HCT116 (cell line): ENCODE results near the gene LCOR. TPM values are rescaled to one million over a fixed set of nuclear protein-coding genes. Genes with fewer than 3 reads are reported as not detected.

Experiments
- ATAC-seq: fragments of 200-7000 bp; cut with Tn5 transposase; 2 replicates; pipeline ENCODE4 v1.9.1; 2020; ENCODE audit warnings: mild to moderate bottlenecking, moderate library complexity
- BruUV-seq: library from RNA; stranded (reverse); fragments of 400-500 nt; replicated peaks from 2 replicates; lab custom pipeline; 2021; lab: Mats Ljungman, UMichigan
- CTCF ChIA-PET: fragments of 300-600 bp; sonication (Branson Sonifier 250); formaldehyde crosslinking; loops from one replicate; lab custom pipeline; 2021; ENCODE audit warnings: antibody characterized with exemption; lab: Charles Lee
- POLR2A ChIA-PET: fragments of 300-600, 350-600 bp; sonication (Branson Sonifier 250); formaldehyde crosslinking; loops from one replicate; lab custom pipeline; 2021; ENCODE audit warnings: antibody characterized with exemption; lab: Charles Lee
- RAD21 ChIA-PET, 2 experiments: fragments of 300-600 bp; sonication (Branson Sonifier 250); formaldehyde crosslinking; loops; one replicate each; lab custom pipeline; 2023; ENCODE audit warnings: low total read pairs in 2 of 2; ENCODE audit not compliant: uncharacterized antibody in 2 of 2, unreplicated experiment in 2 of 2, low non-redundant PET in 1 of 2; lab: Charles Lee
- DNase-seq: peaks from one replicate; pipeline ENCODE4 v3.0.0-alpha.2; 2010; ENCODE audit warnings: low read depth, low spot score
- H2AFZ ChIP-seq: fragments of 200-600 bp; shearing (Covaris generic), sonication (generic); 2 replicates; pipeline ENCODE4 v1.6.1; 2017; ENCODE audit warnings: low read depth, mixed run types, mixed read lengths, antibody characterized with exemption, low read length; ENCODE audit not compliant: poor library complexity, severe bottlenecking
- H3K27ac ChIP-seq: 2 replicates; pipeline ENCODE4 v1.5.1; 2012; ENCODE audit warnings: low read depth, low read length
- H3K27me3 ChIP-seq: fragments of 200-600 bp; sonication (generic); 2 replicates; pipeline ENCODE4 v1.6.1; 2016; ENCODE audit warnings: mixed run types, low read length, mixed read lengths; ENCODE audit not compliant: insufficient read depth
- H3K36me3 ChIP-seq, 2 experiments: fragments of 200-500 bp in 1 of 2; fragments of 200-600 bp in 1 of 2; sonication (Bioruptor generic) in 1 of 2; sonication (generic) in 1 of 2; 2 replicates each; pipeline versions ENCODE4 v1.5.1 to v1.6.1; 2014 to 2016; ENCODE audit warnings: low read length in 2 of 2, inconsistent platforms in 1 of 2, mixed read lengths in 1 of 2, mixed run types in 1 of 2; ENCODE audit not compliant: insufficient read depth in 2 of 2, control insufficient read depth in 1 of 2
- H3K4me1 ChIP-seq, 2 experiments: fragments of 200-600 bp in 1 of 2; sonication (generic) in 1 of 2; 2 replicates each; pipeline versions ENCODE4 v1.5.1 to v1.6.1; 2012 to 2017; ENCODE audit warnings: low read length in 2 of 2, inconsistent platforms in 1 of 2, mild to moderate bottlenecking in 1 of 2, mixed read lengths in 1 of 2, mixed run types in 1 of 2, moderate library complexity in 1 of 2; ENCODE audit not compliant: insufficient read depth in 2 of 2, control insufficient read depth in 1 of 2
- H3K4me2 ChIP-seq: fragments of 200-600 bp; sonication (generic); 2 replicates; pipeline ENCODE4 v1.6.1; 2017; ENCODE audit warnings: mixed run types, low read length, mixed read lengths
- H3K4me3 ChIP-seq, 2 experiments: fragments of 200-600 bp in 1 of 2; sonication (generic) in 1 of 2; replicated peaks in 1 of 2; 2 replicates each; pipeline ENCODE4 v1.5.1; 2011 to 2016; ENCODE audit warnings: low read length in 2 of 2, control low read depth in 1 of 2, low read depth in 1 of 2, mild to moderate bottlenecking in 1 of 2, mixed read lengths in 1 of 2, mixed run types in 1 of 2
- H3K79me2 ChIP-seq: fragments of 200-600 bp; sonication (generic); 2 replicates; pipeline ENCODE4 v1.6.1; 2017; ENCODE audit warnings: mild to moderate bottlenecking, mixed run types, low read length, moderate library complexity, mixed read lengths; ENCODE audit not compliant: insufficient read depth
- H3K9ac ChIP-seq: fragments of 200-600 bp; sonication (generic); 2 replicates; pipeline ENCODE4 v1.6.1; 2016; ENCODE audit warnings: low read length, mixed read lengths
- H3K9me2 ChIP-seq: fragments of 200-600 bp; sonication (generic), shearing (Covaris generic); 2 replicates; pipeline ENCODE4 v1.6.1; 2017; ENCODE audit warnings: mixed run types, mild to moderate bottlenecking, moderate library complexity; ENCODE audit not compliant: insufficient read depth
- H3K9me3 ChIP-seq, 2 experiments: fragments of 200-500 bp in 1 of 2; fragments of 200-600 bp in 1 of 2; sonication (Bioruptor generic) in 1 of 2; sonication (generic) in 1 of 2; 2 replicates each; pipeline ENCODE4 v1.6.1; 2014 to 2017; ENCODE audit warnings: low read length in 2 of 2, mixed read lengths in 2 of 2, inconsistent platforms in 1 of 2, low read depth in 1 of 2, mild to moderate bottlenecking in 1 of 2, mixed run types in 1 of 2, moderate library complexity in 1 of 2; ENCODE audit not compliant: control insufficient read depth in 1 of 2, insufficient read depth in 1 of 2
- H4K20me1 ChIP-seq: fragments of 200-600 bp; sonication (generic), shearing (Covaris generic); 2 replicates; pipeline ENCODE4 v1.6.1; 2017; ENCODE audit warnings: mixed run types, mild to moderate bottlenecking, moderate library complexity; ENCODE audit not compliant: insufficient read depth
- ATF3 ChIP-seq: IDR thresholded peaks from 2 replicates; pipeline ENCODE4 v1.6.1; 2012
- CEBPB ChIP-seq: IDR thresholded peaks from 2 replicates; pipeline ENCODE4 v1.6.1; 2012; ENCODE audit warnings: low read depth
- CTCF ChIP-seq, 3 experiments: fragments of 200-600 bp in 1 of 3; sonication (generic) in 1 of 3; IDR thresholded peaks in 2 of 3; conservative IDR thresholded peaks in 1 of 3; 2 replicates each; pipeline ENCODE4 v1.5.1; 2012 to 2017; ENCODE audit warnings: low read depth in 2 of 3, low read length in 2 of 3, antibody characterized with exemption in 1 of 3, borderline replicate concordance in 1 of 3, control low read depth in 1 of 3, mild to moderate bottlenecking in 1 of 3, mixed read lengths in 1 of 3, mixed run types in 1 of 3, moderate library complexity in 1 of 3; ENCODE audit not compliant: insufficient read depth in 1 of 3
- ELF1 ChIP-seq: IDR thresholded peaks from 2 replicates; pipeline ENCODE4 v1.6.1; 2012; ENCODE audit warnings: low read depth, borderline replicate concordance
- FOSL1 ChIP-seq: IDR thresholded peaks from 2 replicates; pipeline ENCODE4 v1.6.1; 2012; ENCODE audit warnings: low read depth
- RAD21 ChIP-seq: IDR thresholded peaks from 2 replicates; pipeline ENCODE4 v1.6.1; 2012; ENCODE audit warnings: low read depth, mild to moderate bottlenecking
- SRF ChIP-seq: IDR thresholded peaks from 2 replicates; pipeline ENCODE4 v1.6.1; 2012; ENCODE audit warnings: low read depth
- ZBTB33 ChIP-seq: IDR thresholded peaks from 2 replicates; pipeline ENCODE4 v1.6.1; 2011; ENCODE audit warnings: mild to moderate bottlenecking, low read length, moderate library complexity; ENCODE audit not compliant: insufficient replicate concordance; ENCODE audit errors: extremely low read depth
- intact Hi-C: fragments of 100-400 bp; cut with micrococcal nuclease; formaldehyde crosslinking; loops from 2 replicates; pipeline ENCODE4 v1.10.0; 2022
- total RNA-seq: library from RNA; stranded (reverse); gene quantifications from one replicate; pipeline ENCODE4 v1.2.1, GENCODE V29; 2021; ENCODE audit not compliant: unreplicated experiment

The LCOR gene
- total RNA-seq, 1 experiment from 2014 or later, result 59.9 TPM

GRCh38 chr10:97024168-97025073 lies 192.3 kb downstream of the LCOR start (continued):
- no peak for TF ChIP-seq ZBTB33
- TF ChIP-seq ATF3, result no peak

- H4K20me1 ChIP-seq, result no peaks in the 10 kb centered on the region
- no peak overlapping the region for H3K4me3 ChIP-seq
- H3K4me2 ChIP-seq, result no peak overlapping the region
- H3K27me3 ChIP-seq, result no peaks in the 10 kb centered on the region; the same call in 1 of the 2 replicates
- ChIA-PET RAD21 (no interaction called here), POLR2A (interaction anchor here (2.7 kb wide), 1 partner anchor 11 kb away, joined by 8 read pairs; no protein-coding TSS in a partner anchor), CTCF (interaction anchor here (0.6 to 5.8 kb wide), 32 partner anchors 9 to 655 kb away, joined by 3 to 107 read pairs (median 4); no protein-coding TSS in a partner anchor)
- H3K9me2 ChIP-seq, result no peaks in the 10 kb centered on the region
- peak; percentile 66 to 87 (median 82) for TF ChIP-seq CTCF (IDR thresholded peaks at IDR 0.05 in 2 of 3, conservative IDR thresholded peaks at IDR 0.05 in 1 of 3; ENCODE audit: borderline replicate concordance in 1 of 3, insufficient read depth in 1 of 3, low read depth in 2 of 3, low read length in 2 of 3)
- no peak for TF ChIP-seq ELF1
- TF ChIP-seq SRF, result no peak
- peak; percentile 64 for TF ChIP-seq RAD21
- no peak for TF ChIP-seq ZBTB33
- peak; percentile 54; the same call in 1 of the 2 replicates for TF ChIP-seq CEBPB
- TF ChIP-seq FOSL1, result no peak
- H3K9ac ChIP-seq, result no peak overlapping the region
- H3K79me2 ChIP-seq, result no peaks in the 10 kb centered on the region
- H2AFZ ChIP-seq, result no peak overlapping the region
- peak; percentile 47 for DNase-seq
- no peaks in the 10 kb centered on the region for H3K9me3 ChIP-seq
- ATAC-seq, result peak; percentile 87
- intact Hi-C loops, result loop anchor here (1.0 to 10.0 kb wide), 5 partner anchors 111 to 643 kb away; no protein-coding TSS in a partner anchor
- peaks cover 11 to 20% of the 10 kb centered on the region in 2 experiments; a peak in 3 of 4 replicates for H3K4me1 ChIP-seq
- H3K27ac ChIP-seq, result no peak overlapping the region
- no TSS peak for BruUV-seq
- no peaks in the 10 kb centered on the region for H3K36me3 ChIP-seq
Observed at GRCh38 chr10:97025613-97026242, 193.6 kb downstream of the LCOR start.
